NCI-H226 (cell line): ENCODE results near the gene MEIS3.

Experiments used
- DNase-seq: peaks from one replicate; pipeline ENCODE4 v3.0.0-alpha.2; 2015

MEIS3 gene

DNA sequence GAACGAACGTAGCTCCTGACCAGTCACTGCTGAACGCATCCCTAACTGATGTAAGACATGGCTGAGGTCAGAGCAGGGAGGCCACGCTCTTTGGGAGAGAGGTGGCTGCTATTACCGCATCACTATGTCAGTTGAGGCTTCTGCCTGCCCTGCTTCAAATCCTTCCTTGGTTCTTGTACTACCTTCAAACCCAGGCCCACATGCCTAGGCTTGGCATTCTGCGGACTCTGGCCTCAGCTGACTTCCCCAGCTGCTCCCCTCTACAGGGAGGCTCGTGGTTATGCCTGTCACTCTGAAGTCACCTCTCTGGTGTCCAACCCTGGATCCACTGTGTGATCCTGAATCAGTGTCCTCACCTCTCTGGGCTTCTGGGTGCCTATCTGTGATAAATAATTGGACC is 14.8 kb upstream of the MEIS3 start:
- no peak for DNase-seq

DNA sequence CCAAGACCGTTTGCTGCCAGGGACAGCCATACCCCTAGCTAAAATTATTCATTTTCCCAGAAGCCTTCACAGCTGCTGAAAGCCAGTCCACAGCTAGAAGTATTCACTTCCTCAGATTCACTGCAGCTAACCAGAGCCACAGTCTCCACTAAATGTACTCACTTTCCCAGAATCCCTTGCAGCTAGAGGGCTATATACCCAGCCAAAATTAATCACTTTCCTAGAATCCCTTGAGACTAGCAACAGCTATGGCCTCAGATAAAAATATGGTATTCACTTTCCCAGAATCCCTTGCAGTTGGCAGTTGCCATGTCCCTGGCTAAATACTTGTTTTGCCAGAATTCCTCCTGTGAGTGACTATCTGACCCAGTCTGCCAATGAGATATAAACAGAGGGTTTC is 13.8 kb upstream of the MEIS3 start:
- no peak for DNase-seq

DNA sequence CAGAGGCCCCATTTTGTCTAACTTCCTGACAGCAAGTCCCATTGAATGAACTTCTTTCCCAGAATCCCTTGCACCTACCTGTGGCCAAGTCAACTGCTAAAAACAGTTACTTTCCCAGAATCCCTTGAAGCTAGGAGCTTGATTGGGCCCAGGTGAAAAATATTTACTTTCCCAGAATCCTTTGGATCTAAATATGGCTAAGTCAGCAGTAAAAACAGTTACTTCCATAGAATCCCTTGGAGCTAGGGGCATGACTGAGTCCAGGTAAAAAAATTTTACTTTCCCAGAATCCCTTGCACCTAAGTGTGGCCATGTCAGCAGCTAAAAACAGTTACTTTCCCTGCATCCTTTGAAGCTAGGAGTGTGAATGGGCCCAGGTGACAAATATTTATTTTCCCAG is 13.2 kb upstream of the MEIS3 start:
- DNase-seq: no peak

DNA sequence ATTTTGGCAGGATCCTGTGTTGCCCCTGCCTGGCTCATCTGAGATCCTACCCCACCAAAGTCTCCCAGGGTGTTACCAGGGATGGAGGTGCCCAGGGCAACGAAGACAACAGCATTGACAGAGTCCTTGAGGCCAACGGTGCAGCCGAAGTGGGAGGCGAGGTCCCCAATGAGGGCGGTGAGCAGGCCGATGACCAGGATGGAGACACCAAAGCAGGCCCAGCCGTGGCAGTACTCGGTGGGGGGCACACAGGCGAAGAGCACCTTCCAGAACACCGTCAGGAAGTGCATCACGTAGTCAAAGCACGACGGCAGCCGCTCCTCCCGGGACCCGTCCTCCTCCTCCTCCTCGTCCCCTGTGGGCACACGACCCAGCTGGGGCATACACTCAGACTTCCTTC is 12.8 kb upstream of the MEIS3 start:
- DNase-seq: no peak

DNA sequence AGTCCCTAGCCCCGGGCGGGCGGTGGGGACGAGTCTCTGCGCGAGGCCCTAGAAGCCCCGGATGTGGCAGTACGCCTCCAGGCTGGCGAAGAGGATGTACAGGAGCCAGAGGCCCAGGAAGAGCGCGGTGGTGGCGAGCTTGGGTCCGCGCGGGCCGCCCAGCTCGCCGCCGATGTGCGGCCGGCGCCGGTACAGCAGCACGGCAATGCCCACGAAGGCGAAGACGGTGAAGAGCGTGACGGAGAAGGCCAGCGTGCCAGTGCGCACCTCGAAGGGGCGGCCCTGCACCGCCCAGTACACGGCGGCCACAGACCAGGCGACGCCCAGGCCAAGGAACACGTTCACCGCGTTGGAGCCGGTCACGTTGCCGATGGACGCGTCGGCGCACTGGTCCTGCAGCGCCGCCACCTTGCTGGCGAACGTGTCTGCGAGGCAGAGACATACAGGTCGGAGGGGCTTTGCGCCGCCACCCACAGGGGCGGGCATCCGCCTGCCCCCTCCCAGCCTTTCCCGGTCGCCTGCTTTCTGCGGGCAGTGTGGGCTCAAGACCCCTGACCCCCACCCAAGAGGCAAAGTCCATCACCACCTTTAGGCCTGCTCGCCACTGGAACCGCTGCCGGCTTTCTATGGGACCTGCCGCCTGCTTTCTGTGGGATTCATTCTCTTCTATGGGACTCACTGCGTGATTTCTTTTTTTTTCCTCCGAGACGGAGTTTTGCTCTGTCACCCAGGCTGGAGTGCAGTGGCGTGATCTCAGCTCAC is 10.9 kb upstream of the MEIS3 start:
- DNase-seq: no peak

DNA sequence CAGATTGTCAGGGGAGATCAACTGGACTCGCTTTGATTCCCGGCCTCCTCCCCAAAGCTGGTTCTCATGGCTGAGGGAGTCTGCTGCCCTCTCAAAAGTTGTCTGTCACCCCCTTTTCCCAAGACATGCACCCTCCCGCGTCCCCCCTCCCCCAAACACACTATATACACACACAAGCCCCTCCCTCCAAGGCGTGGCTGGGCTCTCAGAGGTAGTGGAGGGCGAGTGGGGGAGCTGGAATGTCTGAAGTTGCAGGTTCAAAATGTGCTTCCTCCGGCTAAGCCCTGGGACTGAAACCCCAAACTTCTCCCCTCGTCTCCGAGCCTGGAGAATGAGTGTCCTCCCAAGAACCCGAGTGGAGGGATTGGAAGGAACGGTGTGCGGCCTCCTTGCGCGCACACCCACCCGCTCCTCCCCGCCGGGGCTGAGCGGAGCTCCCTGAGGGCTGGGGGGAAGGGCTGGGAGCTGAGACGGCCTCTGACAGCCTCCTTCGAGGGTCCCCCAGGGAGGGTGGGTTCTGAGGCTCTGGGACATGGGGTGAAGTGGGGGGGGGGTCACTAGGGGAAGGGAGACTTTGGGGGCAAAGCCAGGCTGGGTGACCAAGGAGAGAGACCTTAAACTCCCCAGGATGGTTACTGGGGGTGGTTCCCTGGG is 9.9 kb upstream of the MEIS3 start:
- no peak for DNase-seq

DNA sequence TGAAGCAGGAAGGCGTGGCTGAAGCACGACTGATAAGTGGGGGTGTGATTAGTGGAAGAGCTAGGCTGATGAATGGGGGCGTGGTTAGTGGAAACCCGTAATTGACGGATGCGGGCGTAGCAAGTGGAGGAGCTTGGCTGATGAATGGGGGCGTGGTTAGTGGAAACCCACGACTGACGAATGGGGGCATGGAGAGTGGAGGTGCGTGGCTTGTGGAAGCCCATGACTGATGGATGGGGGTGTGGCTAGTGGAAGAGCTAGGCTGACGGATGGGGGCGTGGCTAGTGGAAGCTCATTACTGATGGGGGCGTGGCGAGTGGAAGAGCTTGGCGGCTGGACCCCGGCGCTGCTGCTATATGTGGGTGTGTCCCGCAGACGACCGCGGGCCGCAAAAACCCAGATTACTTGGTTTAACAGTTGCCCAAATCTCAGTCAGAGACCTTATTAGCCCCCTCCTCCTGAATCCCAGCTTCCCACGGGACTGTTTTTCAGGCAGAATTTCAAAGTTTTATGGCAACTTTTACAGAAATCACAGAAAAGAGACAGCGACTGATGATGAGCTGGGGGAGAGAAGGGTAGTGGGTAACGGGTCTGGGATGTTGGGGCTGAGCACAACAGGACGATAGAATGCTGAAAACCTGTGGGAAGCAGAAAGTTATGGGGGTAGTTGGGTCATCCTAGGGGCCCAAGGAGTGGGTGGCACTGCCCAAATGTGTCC is 9.0 kb upstream of the MEIS3 start:
- DNase-seq: peak; percentile 98

DNA sequence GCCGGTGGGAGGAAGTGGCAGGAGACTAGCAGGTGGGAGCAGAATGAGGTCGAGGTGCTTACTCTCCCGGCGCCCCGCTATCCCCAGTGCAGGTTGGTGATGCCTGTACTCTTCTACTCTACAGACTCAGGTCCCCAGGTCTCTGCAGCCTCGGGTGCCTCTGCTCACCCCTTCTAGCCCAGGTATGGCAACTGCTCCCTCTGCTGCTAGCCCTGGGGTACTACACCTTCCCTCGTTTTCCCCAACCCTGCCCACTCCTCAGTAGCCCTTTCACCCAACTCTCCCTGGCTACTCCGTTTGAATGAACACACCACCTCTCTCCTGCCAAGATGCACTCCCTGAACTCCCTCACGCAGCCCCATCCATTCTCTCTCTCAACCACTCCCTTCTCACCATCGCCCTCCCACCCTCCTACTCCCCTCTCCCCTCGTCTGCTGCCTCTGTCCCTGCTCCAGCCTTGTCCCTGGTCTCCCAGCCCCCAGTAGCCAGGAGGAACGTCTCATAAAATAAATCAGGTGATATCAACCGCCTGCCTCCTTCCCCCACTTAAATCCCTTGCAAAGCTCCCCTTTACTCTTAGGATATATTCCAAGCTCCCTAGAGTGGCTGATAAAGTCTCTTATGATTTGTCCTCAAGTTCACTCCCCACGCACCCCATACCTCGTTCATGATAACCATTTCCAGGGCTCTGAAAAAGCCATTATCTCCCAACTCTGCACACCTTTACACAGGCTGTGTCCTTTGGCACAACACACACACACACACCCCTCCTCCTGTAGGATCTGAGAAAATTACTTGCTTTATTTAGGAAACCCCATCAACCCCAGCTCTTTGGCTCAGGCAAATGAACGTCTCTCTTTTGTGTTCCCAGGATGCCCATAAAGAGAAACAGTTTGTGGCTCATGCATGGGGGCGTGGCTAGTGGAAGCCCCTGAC is 8.2 kb upstream of the MEIS3 start:
- DNase-seq: peak; percentile 42

DNA sequence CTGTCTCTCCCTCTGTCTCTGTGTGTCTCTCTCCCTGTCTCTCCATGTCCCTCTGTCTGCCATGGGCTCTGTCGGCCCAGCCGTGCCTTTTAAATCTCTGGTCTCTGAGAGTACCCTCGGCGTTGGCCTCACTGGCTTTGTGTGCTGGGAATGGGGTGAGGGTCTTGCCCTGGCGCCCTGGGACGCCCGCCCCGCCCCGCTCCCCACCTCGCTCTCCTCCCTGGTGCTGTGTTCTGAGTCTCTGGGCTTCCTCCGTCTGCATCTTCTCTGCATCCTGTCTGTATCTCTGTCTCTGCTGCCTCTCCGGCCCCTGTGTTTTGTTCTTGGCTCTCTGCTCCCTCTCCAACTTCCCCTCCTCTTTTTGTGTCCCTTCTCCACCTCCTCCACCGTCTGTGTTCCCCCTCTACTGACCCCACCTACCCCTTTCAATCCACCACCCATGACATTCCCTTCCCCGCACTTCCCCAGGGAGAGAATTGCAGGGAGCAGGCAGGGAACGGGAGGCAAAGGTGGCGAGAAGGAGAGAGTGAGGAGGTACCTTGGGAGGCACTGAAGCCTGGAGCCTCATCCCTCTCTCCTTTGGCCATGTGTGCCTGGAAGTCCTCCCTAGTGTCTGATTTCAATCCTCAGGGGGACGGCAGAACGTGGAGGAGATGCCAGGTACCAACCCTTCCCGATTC is 4.0 kb upstream of the MEIS3 start:
- DNase-seq: no peak

DNA sequence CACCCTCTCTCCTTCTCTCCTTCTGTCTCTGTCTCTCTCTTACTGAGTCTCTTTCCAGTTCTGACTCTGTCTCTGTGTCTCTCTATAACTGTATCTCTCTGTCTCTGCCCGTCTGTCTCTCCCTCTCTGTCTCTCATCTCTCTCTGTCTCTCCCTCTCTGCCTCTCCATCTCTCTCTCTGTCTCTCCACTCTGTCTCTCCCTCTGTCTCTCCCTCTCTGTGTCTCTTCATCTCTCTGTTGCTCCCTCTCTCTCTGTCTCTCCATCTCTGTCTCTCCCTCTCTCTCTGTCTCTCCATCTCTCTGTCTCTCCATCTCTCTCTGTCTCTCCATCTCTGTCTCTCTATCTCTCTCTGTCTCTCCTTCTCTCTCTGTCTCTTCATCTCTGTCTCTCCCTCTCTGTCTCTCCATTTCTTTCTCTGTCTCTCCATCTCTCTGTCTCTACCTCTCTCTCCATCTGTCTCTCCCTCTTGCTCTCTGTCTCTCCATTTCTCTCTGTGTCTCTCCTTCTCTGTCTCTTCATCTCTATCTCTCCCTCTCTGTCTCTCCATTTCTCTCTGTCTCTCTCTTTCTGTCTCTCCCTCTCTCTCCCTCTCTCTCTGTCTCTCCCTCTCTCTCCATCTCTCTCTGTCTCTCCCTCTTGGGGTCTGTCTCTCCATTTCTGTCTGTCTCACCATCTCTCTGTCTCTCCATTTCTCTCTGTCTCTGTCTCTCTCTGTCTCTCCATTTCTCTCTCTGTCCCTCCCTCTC is 3.3 kb upstream of the MEIS3 start:
- DNase-seq: no peak

DNA sequence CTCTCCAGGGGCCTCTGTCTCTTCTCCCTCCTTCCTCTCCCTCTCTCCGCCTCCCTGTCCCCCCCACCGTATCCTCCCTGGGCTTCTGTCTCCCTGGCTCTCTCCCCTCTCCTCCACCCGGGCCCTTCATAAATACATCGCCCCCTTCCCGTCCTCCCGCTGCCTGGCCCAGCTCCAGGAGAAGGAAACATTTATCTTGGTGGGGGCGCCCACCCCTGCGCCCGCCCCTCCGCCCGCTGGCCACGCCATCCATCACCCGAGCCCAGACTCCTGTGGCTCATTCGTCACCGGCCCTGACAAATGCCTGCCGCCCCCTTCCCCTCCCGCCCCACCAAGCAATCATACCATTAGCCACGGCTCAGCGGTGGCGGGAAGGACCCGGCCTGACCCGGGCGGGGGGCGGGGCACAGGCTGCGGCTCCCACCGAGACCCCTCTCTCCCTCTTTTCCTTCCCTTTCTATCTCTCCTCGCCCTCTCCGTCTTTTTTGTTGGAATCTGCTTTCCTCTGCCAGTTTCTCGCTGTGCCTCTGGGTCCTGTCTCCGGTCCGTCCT is 2.6 kb upstream of the MEIS3 start:
- DNase-seq: no peak

DNA sequence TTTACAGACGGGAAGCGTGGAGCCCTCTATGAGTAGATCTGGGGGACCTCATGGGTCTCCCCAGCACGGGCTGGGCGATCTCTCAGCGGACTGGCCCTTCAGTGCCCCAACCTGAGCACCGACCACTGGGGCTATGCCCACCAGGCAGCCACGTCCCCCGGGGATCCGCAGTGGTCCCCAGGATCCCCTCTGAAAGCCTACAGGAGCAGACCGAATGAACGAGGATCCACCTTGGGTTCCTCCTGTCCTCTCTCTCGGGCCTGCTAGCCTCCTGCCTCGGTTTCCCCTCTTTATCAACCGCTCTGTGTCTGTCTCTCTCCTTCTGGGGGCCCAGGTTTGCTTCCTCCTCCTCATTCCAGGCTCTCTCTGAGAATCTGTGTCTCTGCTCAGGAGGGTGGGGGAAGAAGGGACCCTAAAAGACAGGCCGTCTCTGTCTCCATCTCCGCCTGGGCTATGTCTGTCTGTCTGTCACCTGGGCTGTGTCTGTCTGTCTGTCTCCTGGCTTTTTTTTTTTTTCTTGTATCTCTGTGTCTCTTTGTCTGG is 2.0 kb upstream of the MEIS3 start:
- no peak for DNase-seq

DNA sequence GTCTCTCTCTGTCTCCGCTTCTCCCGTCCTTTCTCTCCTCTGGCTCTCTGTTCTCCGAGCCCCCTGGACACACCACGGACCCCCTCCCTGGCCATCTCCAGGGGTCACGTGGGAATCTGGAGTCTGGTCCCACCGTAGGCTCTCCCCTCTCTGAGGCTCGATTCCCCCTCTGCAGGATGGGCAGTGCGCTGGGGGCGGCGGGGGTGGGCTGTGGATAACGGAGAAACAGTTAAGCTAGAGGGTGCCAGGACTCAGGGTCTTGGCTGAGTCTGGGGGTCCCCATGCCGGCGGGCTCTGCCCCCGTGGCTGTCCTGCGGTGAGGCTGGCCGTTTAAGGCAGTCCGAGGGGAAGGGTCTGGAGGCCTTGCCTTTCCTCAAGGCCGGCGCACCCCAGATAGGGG is 462 bp upstream of the MEIS3 start:
- DNase-seq: no peak

DNA sequence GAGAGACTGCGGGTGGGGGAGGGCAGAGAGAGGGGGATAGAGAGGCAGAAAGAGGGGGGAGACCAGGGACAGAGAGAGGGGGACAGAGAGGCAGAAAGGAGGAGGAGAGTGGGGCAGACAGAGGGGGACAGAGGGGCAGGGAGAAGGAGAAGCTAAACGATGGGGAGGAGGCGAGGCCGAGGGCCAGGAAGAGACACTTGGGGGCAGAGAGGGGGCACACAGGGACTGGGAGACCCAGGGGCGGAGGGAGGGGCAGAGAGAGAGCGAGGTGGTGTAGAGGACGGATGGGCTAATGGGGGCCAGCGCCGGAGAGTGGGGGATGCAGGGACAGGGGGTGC is 666 bp downstream of the MEIS3 start:
- no peak for DNase-seq

DNA sequence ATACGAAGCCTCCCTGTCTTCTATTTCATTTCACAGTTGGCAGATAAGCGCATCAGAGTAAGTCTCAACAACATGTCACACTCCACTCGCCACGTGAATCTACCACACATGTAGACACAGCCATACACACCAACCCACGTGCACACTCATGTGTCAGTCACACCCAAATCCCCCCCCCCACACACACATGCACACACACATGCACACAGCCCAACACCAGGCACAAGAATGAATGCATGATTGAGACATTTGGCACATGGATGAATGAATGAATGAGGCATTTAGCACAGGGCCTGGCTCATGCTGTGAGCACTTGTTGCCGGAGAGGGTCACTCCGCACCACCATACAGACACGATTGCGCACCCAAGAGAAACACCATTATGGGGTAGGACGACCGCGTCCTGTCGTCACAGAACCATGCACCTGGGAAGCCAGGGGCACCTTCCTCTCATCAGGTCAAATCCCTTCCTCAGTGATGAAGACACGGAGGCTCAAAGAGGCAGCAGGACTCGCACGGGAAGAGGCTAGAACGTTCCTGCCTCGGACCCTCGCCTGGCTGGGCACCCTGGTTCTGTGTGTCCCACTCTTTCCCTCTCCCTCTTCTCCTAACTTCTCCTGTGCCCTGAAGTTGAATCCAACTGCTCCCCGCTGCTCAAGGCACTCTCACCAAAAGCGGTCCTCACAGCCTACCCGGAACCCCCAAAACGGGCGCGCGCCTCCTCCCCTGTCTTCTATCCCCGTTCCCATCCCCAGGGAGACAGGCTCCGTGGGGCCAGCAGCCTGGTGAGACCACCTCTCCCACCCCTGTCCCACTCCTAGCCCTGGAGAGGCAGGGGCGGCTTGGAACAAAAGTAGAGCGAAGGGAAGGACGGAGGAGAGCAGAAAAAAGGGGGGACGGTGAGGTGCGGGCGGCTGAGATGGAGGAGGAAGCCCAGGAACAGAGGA is 1.3 kb downstream of the MEIS3 start:
- DNase-seq: no peak

DNA sequence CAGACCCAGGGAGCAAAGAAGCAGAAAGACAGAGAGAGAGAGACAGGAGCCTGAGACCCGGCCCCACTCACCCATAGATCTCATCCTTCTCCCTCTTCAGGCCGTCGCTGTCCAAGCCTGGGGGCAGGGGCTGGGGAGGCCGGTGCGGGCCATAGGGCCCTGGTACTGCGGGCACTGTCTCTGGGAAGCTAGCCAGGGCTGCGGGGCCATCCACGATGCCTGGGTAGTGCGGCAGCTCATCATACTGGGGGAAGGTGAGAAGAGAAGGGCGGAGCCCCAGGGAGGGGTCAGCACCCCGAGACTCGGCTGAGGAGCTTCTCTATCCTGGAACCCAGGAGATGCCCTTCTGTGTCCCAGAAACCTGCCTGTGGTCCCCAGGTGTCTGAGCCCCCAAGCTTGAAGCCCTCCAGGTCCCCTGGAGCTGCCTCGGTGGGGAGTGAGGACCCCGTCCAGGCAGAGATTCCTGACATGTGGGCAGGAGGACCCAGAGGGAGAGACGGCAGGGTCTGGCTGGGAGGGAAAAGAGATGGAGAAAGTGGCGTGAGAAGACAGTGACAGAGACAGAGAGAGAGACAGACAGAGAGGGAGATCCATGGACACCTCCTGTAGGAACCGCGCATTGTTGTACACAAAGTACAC is 2.1 kb downstream of the MEIS3 start:
- no peak for DNase-seq

DNA sequence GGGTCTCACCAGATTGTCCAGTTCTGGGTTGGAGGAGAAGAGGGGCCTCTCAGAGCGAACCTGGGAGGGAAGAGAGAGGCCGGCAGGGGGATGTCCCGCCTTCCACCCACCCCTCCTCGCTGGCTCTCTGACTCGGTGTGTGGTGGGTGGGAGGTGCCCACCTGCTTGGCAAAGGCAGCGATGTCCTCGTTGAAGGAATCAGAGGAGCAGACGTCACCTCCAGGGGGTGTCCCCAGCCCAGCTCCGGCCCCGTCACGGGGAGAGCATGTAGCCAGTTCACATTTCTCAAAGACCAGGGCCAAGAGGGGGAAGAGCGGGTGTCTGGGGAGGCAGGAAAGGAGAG is 2.7 kb downstream of the MEIS3 start:
- no peak for DNase-seq

DNA sequence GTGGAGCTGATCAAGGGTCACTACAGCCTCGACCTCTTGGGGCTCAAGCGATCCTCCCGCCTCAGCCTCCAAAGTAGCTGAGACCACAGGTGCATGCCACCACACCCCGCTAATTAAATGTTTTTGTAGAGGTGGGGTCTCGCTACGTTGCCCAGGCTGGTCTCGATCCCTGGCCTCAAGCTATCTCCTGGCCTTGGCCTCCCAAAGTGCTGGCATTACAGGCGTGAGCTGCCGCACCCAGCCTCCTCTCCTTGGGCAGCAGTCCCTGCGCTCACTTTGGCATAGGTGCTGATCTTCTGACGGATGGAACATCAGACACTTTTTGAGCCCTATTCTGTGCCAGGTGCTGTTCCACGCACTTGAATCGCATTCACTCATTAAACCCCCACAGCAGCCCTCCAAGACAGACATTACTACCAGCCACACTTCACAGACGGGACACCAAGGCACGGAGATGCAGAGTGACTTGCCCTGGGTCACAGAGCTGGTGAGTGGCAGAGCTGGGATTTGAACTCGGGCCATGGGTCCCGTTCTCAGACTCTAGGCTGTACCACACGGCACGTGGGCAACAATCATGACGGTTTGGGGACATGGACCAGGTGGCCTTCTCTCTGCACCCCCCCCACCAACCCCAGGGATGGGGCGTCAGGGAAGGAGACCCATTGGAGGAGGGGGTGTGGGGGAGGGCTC is 3.2 kb downstream of the MEIS3 start:
- DNase-seq: no peak

DNA sequence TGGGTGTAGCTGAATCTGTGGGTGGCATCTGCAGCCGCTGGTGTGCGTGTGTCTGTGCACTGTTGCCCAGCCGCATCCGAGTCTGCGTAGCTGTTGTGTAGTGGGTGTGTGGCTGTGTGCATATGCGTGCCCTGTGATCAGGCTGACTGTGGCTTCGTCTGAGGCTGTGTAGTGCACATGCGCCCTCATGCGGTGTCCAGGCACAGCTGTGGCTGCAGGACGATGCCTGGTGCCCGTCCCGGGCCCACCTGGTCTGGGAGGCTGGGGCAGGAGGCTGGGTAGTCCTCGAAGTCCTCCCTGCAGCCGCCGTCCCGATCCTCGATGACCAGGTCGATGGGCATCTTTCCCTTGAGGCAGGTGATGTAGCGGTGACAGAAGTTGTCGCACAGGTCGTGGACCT is 4.9 kb downstream of the MEIS3 start:
- DNase-seq: no peak
